Measurements from ENCODE around the gene MAS1L. TPM values are rescaled to one million over a fixed set of nuclear protein-coding genes. Genes with fewer than 3 reads are reported as not detected.
"Not testable (repeated sequence)": the region's sequence is repeated elsewhere in the genome, so short reads cannot be mapped to it uniquely, and the experiment has no call there.

Gene MAS1L
- total and polyA plus RNA-seq, 4 donors: not detected

GRCh38 chr6:29442719-29443118 lies 45.0 kb downstream of the MAS1L start:
- DNase-seq (ENCODE audit: low spot score): no peak
- H3K4me1 ChIP-seq (ENCODE audit: control insufficient read depth in 4 of 4, insufficient read depth in 4 of 4, low read length in 3 of 4): no peaks in the 10 kb centered on the region
- WGBS: 82% methylated on average over 1 of the region's 1 CpG
- H3K36me3 ChIP-seq (ENCODE audit: control insufficient read depth in 4 of 4, insufficient read depth in 3 of 4, low read depth in 1 of 4, low read length in 3 of 4): no peaks in the 10 kb centered on the region
- no peak overlapping the region for H3K27ac ChIP-seq (ENCODE audit: low read depth in 1 of 2, low read length in 2 of 2)
- H3K27me3 ChIP-seq (ENCODE audit: control insufficient read depth in 4 of 4, insufficient read depth in 4 of 4, low read length in 3 of 4): peaks cover 0 to 2% (median 0%) of the 10 kb centered on the region in 4 donors
- TF ChIP-seq GABPA (IDR thresholded peaks at IDR 0.05 in 1 of 2, conservative IDR thresholded peaks at IDR 0.05 in 1 of 2) (no peak), HNF4A (conservative IDR thresholded peaks at IDR 0.05) (no peak), RAD21 (IDR thresholded peaks at IDR 0.05) (no peak), RXRA (IDR thresholded peaks at IDR 0.05) (no peak), ATF3 (IDR thresholded peaks at IDR 0.05) (no peak), REST (IDR thresholded peaks at IDR 0.05) (no peak)
- no peaks in the 10 kb centered on the region for H3K9me3 ChIP-seq (ENCODE audit: control insufficient read depth in 4 of 4, low read length in 3 of 4)
- H3K9ac ChIP-seq (ENCODE audit: low read depth in 1 of 2, low read length in 2 of 2): no peak overlapping the region
- no peak overlapping the region for H3K4me3 ChIP-seq (ENCODE audit: low read depth in 1 of 3, low read length in 3 of 3)

GRCh38 chr6:29439006-29439405 lies 48.8 kb downstream of the MAS1L start, which contains the start of gene OR10C1:
TSS of gene OR10C1 (plus strand) at chr6:29439306. CDS start at chr6:29440016, 710 bp downstream.
- H3K27ac ChIP-seq (ENCODE audit: low read depth in 1 of 2, low read length in 2 of 2): no peak within 1 kb of the TSS
- H3K36me3 ChIP-seq (ENCODE audit: control insufficient read depth in 4 of 4, insufficient read depth in 3 of 4, low read depth in 1 of 4, low read length in 3 of 4): no peaks in the 10 kb centered on the region
- no peaks in the 10 kb centered on the region for H3K27me3 ChIP-seq (ENCODE audit: control insufficient read depth in 4 of 4, insufficient read depth in 4 of 4, low read length in 3 of 4)
- H3K4me1 ChIP-seq (ENCODE audit: control insufficient read depth in 4 of 4, insufficient read depth in 4 of 4, low read length in 3 of 4): no peaks in the 10 kb centered on the region
- H3K4me3 ChIP-seq (ENCODE audit: low read depth in 1 of 3, low read length in 3 of 3): no peak within 1 kb of the TSS
- TF ChIP-seq MAX (IDR thresholded peaks at IDR 0.05) (no peak), ZBTB33 (IDR thresholded peaks at IDR 0.05) (no peak), RXRA (IDR thresholded peaks at IDR 0.05) (no peak), RAD21 (IDR thresholded peaks at IDR 0.05) (no peak), EGR1 (IDR thresholded peaks at IDR 0.05; ENCODE audit: low read depth in 2 of 2) (no peak), SP1 (IDR thresholded peaks at IDR 0.05) (no peak), CTCF (IDR thresholded peaks at IDR 0.05; ENCODE audit: low read depth, low read length, missing input control) (no peak), GABPA (IDR thresholded peaks at IDR 0.05 in 1 of 2, conservative IDR thresholded peaks at IDR 0.05 in 1 of 2) (no peak), FOXA1 (IDR thresholded peaks at IDR 0.05) (no peak), ATF3 (IDR thresholded peaks at IDR 0.05) (no peak), JUND (IDR thresholded peaks at IDR 0.05) (no peak), YY1 (IDR thresholded peaks at IDR 0.05) (no peak), REST (IDR thresholded peaks at IDR 0.05) (no peak), NR2F2 (IDR thresholded peaks at IDR 0.05) (no peak), TAF1 (conservative IDR thresholded peaks at IDR 0.05) (no peak), HNF4A (conservative IDR thresholded peaks at IDR 0.05) (no peak)
- no peak within 1 kb of the TSS for H3K9ac ChIP-seq (ENCODE audit: low read depth in 1 of 2, low read length in 2 of 2)
- no peak for DNase-seq (ENCODE audit: low spot score)
- no peaks in the 10 kb centered on the region for H3K9me3 ChIP-seq (ENCODE audit: control insufficient read depth in 4 of 4, low read length in 3 of 4)

GRCh38 chr6:29436730-29437129 lies 51.0 kb downstream of the MAS1L start:
- WGBS: 67% methylated on average over 18 of the region's 18 CpGs
- DNase-seq (ENCODE audit: low spot score); H3K27me3 ChIP-seq (ENCODE audit: control insufficient read depth in 4 of 4, insufficient read depth in 4 of 4, low read length in 3 of 4); H3K9ac ChIP-seq (ENCODE audit: low read depth in 1 of 2, low read length in 2 of 2); H3K4me3 ChIP-seq (ENCODE audit: low read depth in 1 of 3, low read length in 3 of 3); H3K4me1 ChIP-seq (ENCODE audit: control insufficient read depth in 4 of 4, insufficient read depth in 4 of 4, low read length in 3 of 4); H3K27ac ChIP-seq (ENCODE audit: low read depth in 1 of 2, low read length in 2 of 2); H3K9me3 ChIP-seq (ENCODE audit: control insufficient read depth in 4 of 4, low read length in 3 of 4); H3K36me3 ChIP-seq (ENCODE audit: control insufficient read depth in 4 of 4, insufficient read depth in 3 of 4, low read depth in 1 of 4, low read length in 3 of 4): not testable (repeated sequence)

All from liver (tissue), 9 donors.